Measurements from ENCODE around the gene PGAM5.

PGAM5 gene

DNA sequence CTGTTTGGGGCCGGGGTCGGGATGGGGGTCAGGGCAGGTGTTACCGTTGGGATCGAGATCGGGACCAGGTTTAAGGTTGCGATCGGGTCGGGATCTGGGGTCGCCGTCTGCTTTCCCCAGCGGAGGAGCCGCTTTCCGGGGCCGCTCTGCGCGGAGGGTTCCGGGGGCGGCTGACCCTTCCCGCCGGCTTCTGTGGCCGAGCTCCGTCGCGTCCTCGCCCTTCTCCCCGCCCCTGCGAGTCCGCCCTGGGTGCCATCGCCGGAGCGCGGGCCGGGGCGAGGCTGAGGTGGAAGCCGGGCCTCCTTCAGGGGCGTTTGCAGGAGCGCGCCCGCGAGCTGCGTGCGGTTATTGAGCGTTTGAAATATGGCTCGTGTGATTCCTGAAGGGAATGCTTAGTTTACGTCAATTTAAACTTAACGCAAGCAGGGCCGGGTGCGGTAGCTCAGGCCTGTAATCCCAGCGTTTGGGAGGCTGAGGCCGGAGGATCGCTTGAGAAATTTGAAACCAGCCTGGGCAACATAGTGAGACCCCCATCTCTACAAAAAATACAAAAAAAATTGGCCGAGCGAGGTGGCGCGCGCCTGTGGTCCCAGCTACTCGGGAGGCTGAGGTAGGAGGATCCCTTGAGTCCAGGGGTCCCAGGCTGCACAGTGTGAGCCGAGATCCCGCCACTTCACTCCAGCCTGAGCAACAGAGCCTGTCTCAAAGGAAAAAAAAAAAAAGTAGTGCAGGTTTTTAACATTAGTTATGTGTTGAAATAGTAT is 620 bp downstream of the PGAM5 start:
- TF ChIP-seq, protein P1, sequence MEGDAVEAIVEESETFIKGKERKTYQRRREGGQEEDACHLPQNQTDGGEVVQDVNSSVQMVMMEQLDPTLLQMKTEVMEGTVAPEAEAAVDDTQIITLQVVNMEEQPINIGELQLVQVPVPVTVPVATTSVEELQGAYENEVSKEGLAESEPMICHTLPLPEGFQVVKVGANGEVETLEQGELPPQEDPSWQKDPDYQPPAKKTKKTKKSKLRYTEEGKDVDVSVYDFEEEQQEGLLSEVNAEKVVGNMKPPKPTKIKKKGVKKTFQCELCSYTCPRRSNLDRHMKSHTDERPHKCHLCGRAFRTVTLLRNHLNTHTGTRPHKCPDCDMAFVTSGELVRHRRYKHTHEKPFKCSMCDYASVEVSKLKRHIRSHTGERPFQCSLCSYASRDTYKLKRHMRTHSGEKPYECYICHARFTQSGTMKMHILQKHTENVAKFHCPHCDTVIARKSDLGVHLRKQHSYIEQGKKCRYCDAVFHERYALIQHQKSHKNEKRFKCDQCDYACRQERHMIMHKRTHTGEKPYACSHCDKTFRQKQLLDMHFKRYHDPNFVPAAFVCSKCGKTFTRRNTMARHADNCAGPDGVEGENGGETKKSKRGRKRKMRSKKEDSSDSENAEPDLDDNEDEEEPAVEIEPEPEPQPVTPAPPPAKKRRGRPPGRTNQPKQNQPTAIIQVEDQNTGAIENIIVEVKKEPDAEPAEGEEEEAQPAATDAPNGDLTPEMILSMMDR (IDR thresholded peaks at IDR 0.05) = no peak

DNA sequence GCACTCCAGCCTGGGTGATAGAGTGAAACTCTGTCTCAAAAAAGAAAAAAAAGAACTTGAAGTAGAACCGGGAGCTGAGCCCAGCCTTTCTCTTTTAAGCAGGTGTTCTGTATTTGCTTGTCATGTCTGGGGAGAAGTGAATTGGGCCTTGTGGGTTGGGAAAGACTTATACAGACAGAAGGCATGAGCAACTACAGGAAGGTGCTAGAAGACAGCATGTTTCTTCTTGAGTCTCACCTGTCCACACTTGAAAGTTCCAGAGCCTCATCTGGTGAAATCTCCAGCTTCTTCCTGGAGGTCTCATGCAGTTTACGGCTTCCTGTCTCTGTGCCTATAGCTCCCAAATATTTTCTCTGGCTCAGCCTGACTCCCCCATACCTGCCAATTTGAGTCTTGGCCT is 2.5 kb downstream of the PGAM5 start:
- TF ChIP-seq, protein P1 (IDR thresholded peaks at IDR 0.05) = no peak

DNA sequence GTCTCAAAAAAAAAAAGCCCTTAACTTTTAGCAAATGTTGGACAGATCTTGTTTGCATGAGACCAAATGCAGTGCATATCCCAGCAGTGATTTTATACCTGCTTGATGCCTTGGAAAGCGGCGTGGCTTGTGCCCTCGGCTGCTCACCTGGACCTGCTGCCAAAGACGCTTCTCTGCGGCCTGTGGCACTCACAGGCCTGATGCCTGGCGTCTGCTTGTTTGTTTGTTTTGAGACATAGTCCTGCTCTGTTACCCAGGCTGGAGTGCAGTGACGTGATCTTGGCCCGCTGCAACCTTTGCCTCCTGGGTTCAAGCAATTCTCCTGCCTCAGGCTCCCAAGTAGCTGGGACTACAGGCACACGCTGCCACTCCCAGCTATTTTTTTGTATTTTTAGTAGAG is 5.2 kb downstream of the PGAM5 start:
- TF ChIP-seq, protein P1 (IDR thresholded peaks at IDR 0.05) = no peak

DNA sequence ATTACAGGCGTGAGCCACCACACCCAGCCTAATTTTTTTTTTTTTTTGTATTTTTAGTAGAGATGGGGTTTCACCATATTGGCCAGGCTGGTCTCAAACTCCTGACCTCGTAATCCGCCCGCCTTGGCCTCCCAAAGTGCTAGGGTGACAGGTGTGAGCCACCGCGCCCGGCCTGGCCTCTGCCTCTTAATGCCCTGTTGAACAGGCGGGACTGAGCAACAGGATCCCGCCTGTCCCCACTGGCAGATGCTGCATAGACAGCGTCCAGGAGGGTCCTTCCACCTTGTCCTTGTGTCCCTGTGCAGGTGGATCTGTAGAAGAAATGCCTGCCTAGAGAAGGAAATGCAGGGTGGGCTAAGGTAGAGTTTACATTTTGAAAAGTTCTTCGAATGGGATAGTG is 5.7 kb downstream of the PGAM5 start:
- TF ChIP-seq, protein P1 (IDR thresholded peaks at IDR 0.05) = no peak

DNA sequence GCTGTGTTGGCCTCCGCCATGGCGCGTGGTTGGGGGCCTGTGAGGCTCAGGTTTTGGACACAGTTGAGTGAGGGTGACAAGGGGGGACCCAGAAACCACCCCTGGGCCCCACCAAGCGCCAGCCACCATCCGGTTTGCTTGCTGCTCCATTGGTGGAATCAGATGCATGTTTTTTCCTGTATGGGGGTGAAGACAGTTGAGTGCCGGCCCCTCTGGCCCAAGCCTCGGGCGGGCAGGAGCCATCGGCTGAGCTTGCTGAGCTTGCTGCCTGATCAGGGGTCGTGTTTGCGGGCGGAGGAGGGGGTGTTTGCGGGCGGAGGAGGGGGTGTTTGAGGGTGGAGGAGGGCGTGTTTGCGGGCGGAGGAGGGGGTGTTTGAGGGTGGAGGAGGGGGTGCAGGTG is 6.4 kb downstream of the PGAM5 start:
- TF ChIP-seq, protein P1 (IDR thresholded peaks at IDR 0.05) = no peak

DNA sequence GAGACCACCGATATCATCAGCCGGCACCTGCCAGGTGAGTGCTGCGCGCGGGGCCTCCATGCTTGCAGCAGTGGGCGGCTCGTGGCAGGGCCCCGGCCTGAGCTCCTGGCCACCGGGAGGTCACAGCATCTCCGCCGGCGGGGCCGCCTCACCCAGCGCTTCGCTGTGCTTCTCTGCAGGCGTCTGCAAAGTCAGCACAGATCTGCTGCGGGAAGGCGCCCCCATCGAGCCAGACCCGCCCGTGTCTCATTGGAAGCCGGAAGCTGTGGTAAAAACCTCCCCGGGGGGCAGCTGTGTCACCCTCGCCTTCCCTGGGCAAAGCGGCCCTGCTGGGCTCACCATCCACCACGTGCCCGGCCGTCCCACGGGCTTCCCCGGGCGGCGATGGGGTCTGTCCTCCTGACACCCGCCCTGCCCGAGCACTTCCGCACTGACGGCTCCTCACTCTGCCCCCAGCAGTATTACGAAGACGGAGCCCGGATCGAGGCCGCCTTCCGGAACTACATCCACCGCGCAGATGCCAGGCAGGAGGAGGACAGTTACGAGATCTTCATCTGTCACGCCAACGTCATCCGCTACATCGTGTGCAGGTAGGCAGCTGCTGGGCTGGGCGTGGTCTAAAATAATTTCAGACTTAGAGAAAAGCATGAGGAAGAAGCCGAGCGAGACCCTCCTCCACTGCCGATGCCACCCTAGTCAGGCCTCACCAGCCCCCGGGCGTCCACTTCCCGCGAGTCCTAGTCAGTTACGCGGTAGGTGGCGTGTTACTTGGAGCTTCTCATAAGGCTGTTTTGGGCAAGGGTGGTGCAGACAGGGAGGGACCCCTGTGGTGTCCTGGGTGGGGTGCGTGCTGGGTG is 7.1 kb downstream of the PGAM5 start:
- TF ChIP-seq, protein P1 (IDR thresholded peaks at IDR 0.05) = no peak

DNA sequence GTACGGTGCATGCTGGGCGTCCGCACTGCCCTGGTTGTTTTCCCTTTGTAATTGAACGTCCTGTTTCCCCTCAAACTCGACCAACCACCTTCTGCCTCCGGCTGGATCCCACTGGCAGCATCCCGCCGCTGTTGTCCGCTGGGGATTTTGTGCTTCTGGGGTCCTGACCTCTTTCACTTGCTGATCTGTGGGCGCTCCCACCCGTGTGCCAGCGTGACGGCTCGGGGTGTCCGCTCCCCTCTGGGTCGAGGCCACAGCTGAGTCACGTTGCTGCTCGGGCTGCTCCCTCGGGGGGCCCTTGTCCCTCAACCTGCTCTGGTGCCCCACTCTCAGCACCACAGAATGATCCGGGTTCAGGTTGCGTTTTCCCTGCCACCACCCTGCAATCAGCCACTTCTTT is 8.0 kb downstream of the PGAM5 start:
- TF ChIP-seq, protein P1 (IDR thresholded peaks at IDR 0.05) = no peak
